Breast epithelium (tissue), 3 donors: ENCODE measurements around the gene OR2F1.

Experiments
- POLR2A ChIP-seq: fragments of 450-650 bp; IDR thresholded peaks from one replicate; pipeline ENCODE4 v1.6.1; 2016; ENCODE audit warnings: antibody characterized with exemption, mild to moderate bottlenecking, moderate library complexity
- POLR2AphosphoS5 ChIP-seq, 3 donors: sonication (generic); formaldehyde crosslinking; IDR thresholded peaks; one replicate each; pipeline ENCODE4 v1.6.1; 2017; ENCODE audit warnings: antibody characterized with exemption in 3 of 3

- TF ChIP-seq POLR2AphosphoS5 (IDR thresholded peaks at IDR 0.05), result no peak
- TF ChIP-seq POLR2A, result no peak
These were observed 52.0 kb downstream of the OR2F1 start for GRCh38 chr7:144006692-144007042.
